NCI-H1436 treated with DMSO at 0.1 percent for 48 hours (cell line): ENCODE results near the gene TMX1.
A peak's percentile ranks its signal among the peaks of the same experiment; 100 is the strongest.

ENCODE experiments used
- DNase-seq: peaks from one replicate; lab custom pipeline; 2025; lab: John Stamatoyannopoulos, UW

The TMX1 gene

GRCh38 chr14:51242545-51243490 lies 2.8 kb downstream of the TMX1 start:
- DNase-seq = no peak

GRCh38 chr14:51244591-51244990 lies 4.5 kb downstream of the TMX1 start:
- no peak for DNase-seq

- DNase-seq = no peak
These were observed 6.0 kb downstream of the TMX1 start for GRCh38 chr14:51246032-51246431.

GRCh38 chr14:51248016-51248987 lies 8.3 kb downstream of the TMX1 start:
- no peak for DNase-seq

GRCh38 chr14:51251486-51251885 lies 11.4 kb downstream of the TMX1 start:
- no peak for DNase-seq

- no peak for DNase-seq
These were observed 13.8 kb downstream of the TMX1 start for GRCh38 chr14:51253880-51254279.

- no peak for DNase-seq
These were observed 18.2 kb downstream of the TMX1 start for GRCh38 chr14:51258280-51258679.

- DNase-seq = no peak
These were observed 18.7 kb downstream of the TMX1 start for GRCh38 chr14:51258788-51259187.

GRCh38 chr14:51260225-51260624 lies 20.2 kb downstream of the TMX1 start:
- DNase-seq = no peak

GRCh38 chr14:51261151-51261550 lies 21.1 kb downstream of the TMX1 start:
- DNase-seq = no peak

GRCh38 chr14:51262868-51263267 lies 22.8 kb downstream of the TMX1 start:
- no peak for DNase-seq

GRCh38 chr14:51269634-51270033 lies 29.6 kb downstream of the TMX1 start:
- DNase-seq = no peak

- no peak for DNase-seq
These were observed 36.6 kb downstream of the TMX1 start for GRCh38 chr14:51276605-51277004.

GRCh38 chr14:51277753-51278415 lies 37.8 kb downstream of the TMX1 start:
- DNase-seq = no peak

GRCh38 chr14:51282517-51282916 lies 42.5 kb downstream of the TMX1 start:
- DNase-seq = no peak

GRCh38 chr14:51283402-51284085 lies 43.5 kb downstream of the TMX1 start:
- peak; percentile 75 for DNase-seq

- no peak for DNase-seq
These were observed 44.2 kb downstream of the TMX1 start for GRCh38 chr14:51284241-51284640.

GRCh38 chr14:51285120-51285519 lies 45.1 kb downstream of the TMX1 start:
- no peak for DNase-seq

GRCh38 chr14:51289169-51289568 lies 49.1 kb downstream of the TMX1 start:
- no peak for DNase-seq

GRCh38 chr14:51290132-51290531 lies 50.1 kb downstream of the TMX1 start:
- DNase-seq = no peak

- no peak for DNase-seq
These were observed 51.0 kb downstream of the TMX1 start for GRCh38 chr14:51291016-51291415.
